ENCODE data around the gene PF4V1.

Gene PF4V1

DNA sequence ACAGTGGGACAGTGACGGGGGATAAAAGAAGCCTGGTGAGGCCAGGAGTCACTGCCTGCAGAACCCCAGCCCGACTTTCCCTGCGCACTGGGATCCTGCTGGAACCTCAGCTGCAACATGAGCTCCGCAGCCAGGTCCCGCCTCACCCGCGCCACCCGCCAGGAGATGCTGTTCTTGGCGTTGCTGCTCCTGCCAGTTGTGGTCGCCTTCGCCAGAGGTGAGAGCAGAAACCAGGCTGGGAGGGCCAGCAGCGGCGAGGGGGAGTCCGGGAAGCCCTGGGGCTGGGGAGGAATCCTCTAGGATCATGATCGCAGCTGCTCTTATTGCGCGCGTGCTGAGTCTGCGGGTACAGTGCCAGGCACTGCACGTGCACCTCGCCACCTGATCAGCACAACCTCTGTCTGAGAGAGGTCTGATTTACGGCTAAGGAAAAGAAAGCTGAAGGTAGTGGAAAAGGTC, at the start of gene PF4V1:
Gene PF4V1 (plus strand): TSS at position 51 of the 459 bp plus-strand sequence. CDS start 67 bp downstream, at position 118.
- peak within 1 kb of the TSS in 1 of 2 donors; percentile 17 for H3K4me3 ChIP-seq (replicated peaks in 1 of 2; ENCODE audit: low read depth in 2 of 2, low read length in 2 of 2)
- DNase-seq (ENCODE audit: low read depth in 2 of 2) = peak in 1 of 2 donors; percentile 41
- TF ChIP-seq, protein P1, sequence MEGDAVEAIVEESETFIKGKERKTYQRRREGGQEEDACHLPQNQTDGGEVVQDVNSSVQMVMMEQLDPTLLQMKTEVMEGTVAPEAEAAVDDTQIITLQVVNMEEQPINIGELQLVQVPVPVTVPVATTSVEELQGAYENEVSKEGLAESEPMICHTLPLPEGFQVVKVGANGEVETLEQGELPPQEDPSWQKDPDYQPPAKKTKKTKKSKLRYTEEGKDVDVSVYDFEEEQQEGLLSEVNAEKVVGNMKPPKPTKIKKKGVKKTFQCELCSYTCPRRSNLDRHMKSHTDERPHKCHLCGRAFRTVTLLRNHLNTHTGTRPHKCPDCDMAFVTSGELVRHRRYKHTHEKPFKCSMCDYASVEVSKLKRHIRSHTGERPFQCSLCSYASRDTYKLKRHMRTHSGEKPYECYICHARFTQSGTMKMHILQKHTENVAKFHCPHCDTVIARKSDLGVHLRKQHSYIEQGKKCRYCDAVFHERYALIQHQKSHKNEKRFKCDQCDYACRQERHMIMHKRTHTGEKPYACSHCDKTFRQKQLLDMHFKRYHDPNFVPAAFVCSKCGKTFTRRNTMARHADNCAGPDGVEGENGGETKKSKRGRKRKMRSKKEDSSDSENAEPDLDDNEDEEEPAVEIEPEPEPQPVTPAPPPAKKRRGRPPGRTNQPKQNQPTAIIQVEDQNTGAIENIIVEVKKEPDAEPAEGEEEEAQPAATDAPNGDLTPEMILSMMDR (IDR thresholded peaks at IDR 0.05; ENCODE audit: low read depth, low read length) = peak; percentile 17

GRCh38 chr4:73810191-73810590, 42.9 kb upstream of the PF4V1 start:
- no peak for DNase-seq (ENCODE audit: low read depth in 2 of 2)
- TF ChIP-seq, protein P1 (IDR thresholded peaks at IDR 0.05; ENCODE audit: low read depth, low read length) = no peak
- H3K4me3 ChIP-seq (replicated peaks in 1 of 2; ENCODE audit: low read depth in 2 of 2, low read length in 2 of 2) = no peak overlapping the region

GRCh38 chr4:73811841-73812240, 41.3 kb upstream of the PF4V1 start:
- TF ChIP-seq, protein P1 (IDR thresholded peaks at IDR 0.05; ENCODE audit: low read depth, low read length) = no peak
- DNase-seq (ENCODE audit: low read depth in 2 of 2) = peak in 1 of 2 donors; percentile 62
- H3K4me3 ChIP-seq (replicated peaks in 1 of 2; ENCODE audit: low read depth in 2 of 2, low read length in 2 of 2) = no peak overlapping the region

- no peak for DNase-seq (ENCODE audit: low read depth in 2 of 2)
- no peak overlapping the region for H3K4me3 ChIP-seq (replicated peaks in 1 of 2; ENCODE audit: low read depth in 2 of 2, low read length in 2 of 2)
Observed at GRCh38 chr4:73814679-73815078, 38.4 kb upstream of the PF4V1 start.

DNA sequence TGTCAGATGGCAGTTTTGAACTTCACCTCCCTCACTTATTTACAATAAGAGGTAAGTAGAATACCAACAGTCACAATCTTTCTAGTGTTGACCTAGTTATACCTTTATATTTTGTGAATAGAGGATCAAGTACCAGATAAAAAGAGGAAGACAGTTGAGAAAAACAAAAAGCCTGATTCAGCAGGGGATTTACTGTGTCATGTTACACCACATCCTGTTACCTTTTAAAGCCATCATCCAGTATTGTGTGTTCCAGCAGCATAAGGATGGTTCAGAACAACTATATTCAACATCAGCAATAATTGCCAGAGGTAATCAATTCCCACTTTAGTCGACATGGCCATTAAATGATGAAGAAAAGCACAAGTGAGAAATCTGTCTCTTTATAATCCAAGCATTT, 38.0 kb upstream of the PF4V1 start:
- peak in 1 of 2 donors; percentile 62 for DNase-seq (ENCODE audit: low read depth in 2 of 2)
- no peak overlapping the region for H3K4me3 ChIP-seq (replicated peaks in 1 of 2; ENCODE audit: low read depth in 2 of 2, low read length in 2 of 2)
- TF ChIP-seq, protein P1 (IDR thresholded peaks at IDR 0.05; ENCODE audit: low read depth, low read length) = no peak

More at GRCh38 chr4:73814679-73815078, 38.4 kb upstream of the PF4V1 start:
- TF ChIP-seq, protein P1 (IDR thresholded peaks at IDR 0.05; ENCODE audit: low read depth, low read length) = no peak

- peak; percentile 77 to 95 for DNase-seq (ENCODE audit: low read depth in 2 of 2)
- no peak overlapping the region for H3K4me3 ChIP-seq (replicated peaks in 1 of 2; ENCODE audit: low read depth in 2 of 2, low read length in 2 of 2)
- TF ChIP-seq, protein P1 (IDR thresholded peaks at IDR 0.05; ENCODE audit: low read depth, low read length) = no peak
Observed at GRCh38 chr4:73816814-73817213, 36.3 kb upstream of the PF4V1 start.

DNA sequence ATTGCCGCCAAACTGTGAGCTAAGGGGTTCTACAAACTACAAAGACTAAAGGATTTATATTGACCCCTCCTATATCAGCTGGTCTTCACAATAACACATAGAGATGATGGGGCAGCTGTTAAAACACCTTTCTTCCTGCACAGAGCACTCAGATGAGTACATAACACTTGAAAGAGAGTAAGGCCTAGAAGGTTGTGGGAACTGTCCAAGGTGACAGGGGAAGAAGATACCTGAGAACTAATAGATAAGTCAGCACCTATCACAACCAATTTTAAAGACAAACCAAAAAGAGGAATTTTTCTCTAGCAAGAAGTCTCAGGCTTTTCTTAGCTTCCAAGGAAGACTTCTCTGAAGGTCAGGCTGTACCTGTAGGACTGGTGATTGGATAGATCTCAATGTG, 35.8 kb upstream of the PF4V1 start:
- H3K4me3 ChIP-seq (replicated peaks in 1 of 2; ENCODE audit: low read depth in 2 of 2, low read length in 2 of 2) = no peak overlapping the region
- TF ChIP-seq, protein P1 (IDR thresholded peaks at IDR 0.05; ENCODE audit: low read depth, low read length) = no peak
- no peak for DNase-seq (ENCODE audit: low read depth in 2 of 2)

Measured in cardiac fibroblast (primary cell).